Fibroblast of lung (primary cell): ENCODE data around the gene AANAT. TPM values are rescaled to one million over a fixed set of nuclear protein-coding genes. Genes with fewer than 3 reads are reported as not detected.

ENCODE experiments used
- DNase-seq, 2 donors: peaks; one replicate each; pipeline versions ENCODE4 v3.0.0 to v3.0.0-alpha.2; 2010; ENCODE audit warnings: low read depth in 2 of 2
- H2AFZ ChIP-seq: 2 replicates; pipeline ENCODE4 v1.5.1; 2012; ENCODE audit warnings: low read length, control low read depth, inconsistent platforms
- H3K27ac ChIP-seq: 2 replicates; pipeline ENCODE4 v1.5.1; 2011; ENCODE audit warnings: low read length, control low read depth; ENCODE audit not compliant: insufficient read depth
- H3K27me3 ChIP-seq: 2 replicates; pipeline ENCODE4 v1.5.1; 2011; ENCODE audit warnings: mild to moderate bottlenecking, low read length; ENCODE audit not compliant: control insufficient read depth, insufficient read depth
- H3K36me3 ChIP-seq: 2 replicates; pipeline ENCODE4 v1.5.1; 2011; ENCODE audit warnings: low read length; ENCODE audit not compliant: control insufficient read depth, insufficient read depth
- H3K4me1 ChIP-seq: 2 replicates; pipeline ENCODE4 v1.5.1; 2011; ENCODE audit warnings: low read length; ENCODE audit not compliant: control insufficient read depth, insufficient read depth; ENCODE audit errors: extremely low read depth
- H3K4me2 ChIP-seq: 2 replicates; pipeline ENCODE4 v1.5.1; 2011; ENCODE audit warnings: low read length, control low read depth; ENCODE audit not compliant: insufficient read depth; ENCODE audit errors: extremely low read depth
- H3K4me3 ChIP-seq, 4 experiments: fragments of 200-600 bp in 1 of 4; sonication (generic) in 1 of 4; replicated peaks in 1 of 4; 2 replicates each; pipeline ENCODE4 v1.5.1; 2011 to 2016; ENCODE audit warnings: low read length in 4 of 4, low read depth in 3 of 4, mild to moderate bottlenecking in 3 of 4, control low read depth in 2 of 4, inconsistent platforms in 1 of 4, mixed read lengths in 1 of 4; ENCODE audit not compliant: insufficient read depth in 1 of 4; ENCODE audit errors: control extremely low read depth in 1 of 4
- H3K79me2 ChIP-seq: 2 replicates; pipeline ENCODE4 v1.5.1; 2012; ENCODE audit warnings: mild to moderate bottlenecking, low read length, inconsistent platforms; ENCODE audit not compliant: control insufficient read depth, insufficient read depth
- H3K9ac ChIP-seq: 2 replicates; pipeline ENCODE4 v1.5.1; 2011; ENCODE audit warnings: mild to moderate bottlenecking, low read length, control low read depth; ENCODE audit not compliant: insufficient read depth
- H3K9me3 ChIP-seq: 2 replicates; pipeline ENCODE4 v1.5.1; 2012; ENCODE audit warnings: low read depth, low read length; ENCODE audit not compliant: control insufficient read depth, insufficient read depth
- H4K20me1 ChIP-seq: 2 replicates; pipeline ENCODE4 v1.5.1; 2011; ENCODE audit warnings: low read length; ENCODE audit not compliant: control insufficient read depth, insufficient read depth; ENCODE audit errors: extremely low read depth
- EZH2 ChIP-seq: IDR thresholded peaks from 2 replicates; pipeline ENCODE4 v1.5.1; 2012; ENCODE audit warnings: low read length, control low read depth, mild to moderate bottlenecking; ENCODE audit errors: missing control alignments
- polyA plus RNA-seq, 2 donors: library from polyadenylated mRNA; depleted of rRNA in 1 of 2; stranded (reverse) in 1 of 2; unstranded in 1 of 2; fragments of >200 nt; gene quantifications; 2 replicates each; pipeline ENCODE4 v1.2.1, GENCODE V29; 2011 to 2012; ENCODE audit warnings: missing spikeins in 1 of 2
- total RNA-seq: library from RNA; depleted of rRNA; stranded (reverse); fragments of >200 nt; gene quantifications from 2 replicates; pipeline ENCODE4 v1.2.1, GENCODE V29; 2014
- TF ChIP-seq, protein P1 (sequence below), 2 donors: IDR thresholded peaks in 1 of 2; conservative IDR thresholded peaks in 1 of 2; 1 replicate in 1 of 2; 2 replicates in 1 of 2; pipeline ENCODE4 v1.5.1; 2011 to 2012; ENCODE audit warnings: low read length in 2 of 2, control low read depth in 1 of 2, inconsistent platforms in 1 of 2, low read depth in 1 of 2, mild to moderate bottlenecking in 1 of 2

The AANAT gene
- total and polyA plus RNA-seq, 2 donors (not counting 1 experiment from before 2014, with no cell fraction given): not detected

DNA sequence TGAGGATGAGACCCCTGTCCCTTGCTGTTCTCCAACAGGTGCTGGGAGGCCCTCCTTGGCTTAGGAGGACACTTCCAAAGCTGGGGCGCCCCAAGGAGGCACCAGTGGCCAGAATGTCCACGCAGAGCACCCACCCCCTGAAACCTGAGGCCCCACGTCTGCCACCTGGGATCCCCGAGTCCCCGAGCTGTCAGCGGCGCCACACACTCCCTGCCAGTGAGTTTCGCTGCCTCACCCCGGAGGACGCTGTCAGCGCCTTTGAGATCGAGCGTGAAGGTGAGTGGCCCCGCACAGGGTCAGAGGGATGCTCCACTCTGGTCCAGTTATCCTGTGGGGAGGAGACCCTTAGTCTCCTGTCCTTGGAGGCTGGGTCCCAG lies 1.2 kb downstream of the AANAT start:
- Histone ChIP-seq H3K27ac (no peak overlapping the region), H2AFZ (no peak overlapping the region), H3K36me3 (no peaks in the 10 kb centered on the region), H3K9me3 (no peaks in the 10 kb centered on the region), H3K4me3 (no peak overlapping the region), H3K4me1 (no peaks in the 10 kb centered on the region), H3K79me2 (no peaks in the 10 kb centered on the region), H3K9ac (no peak overlapping the region), H3K4me2 (no peak overlapping the region), H3K27me3 (no peaks in the 10 kb centered on the region), H4K20me1 (no peaks in the 10 kb centered on the region)
- TF ChIP-seq EZH2: no peak
- TF ChIP-seq, protein P1, sequence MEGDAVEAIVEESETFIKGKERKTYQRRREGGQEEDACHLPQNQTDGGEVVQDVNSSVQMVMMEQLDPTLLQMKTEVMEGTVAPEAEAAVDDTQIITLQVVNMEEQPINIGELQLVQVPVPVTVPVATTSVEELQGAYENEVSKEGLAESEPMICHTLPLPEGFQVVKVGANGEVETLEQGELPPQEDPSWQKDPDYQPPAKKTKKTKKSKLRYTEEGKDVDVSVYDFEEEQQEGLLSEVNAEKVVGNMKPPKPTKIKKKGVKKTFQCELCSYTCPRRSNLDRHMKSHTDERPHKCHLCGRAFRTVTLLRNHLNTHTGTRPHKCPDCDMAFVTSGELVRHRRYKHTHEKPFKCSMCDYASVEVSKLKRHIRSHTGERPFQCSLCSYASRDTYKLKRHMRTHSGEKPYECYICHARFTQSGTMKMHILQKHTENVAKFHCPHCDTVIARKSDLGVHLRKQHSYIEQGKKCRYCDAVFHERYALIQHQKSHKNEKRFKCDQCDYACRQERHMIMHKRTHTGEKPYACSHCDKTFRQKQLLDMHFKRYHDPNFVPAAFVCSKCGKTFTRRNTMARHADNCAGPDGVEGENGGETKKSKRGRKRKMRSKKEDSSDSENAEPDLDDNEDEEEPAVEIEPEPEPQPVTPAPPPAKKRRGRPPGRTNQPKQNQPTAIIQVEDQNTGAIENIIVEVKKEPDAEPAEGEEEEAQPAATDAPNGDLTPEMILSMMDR (conservative IDR thresholded peaks at IDR 0.05 in 1 of 2, IDR thresholded peaks at IDR 0.05 in 1 of 2; ENCODE audit: low read depth in 1 of 2, low read length in 2 of 2): no peak
- DNase-seq: no peak

DNA sequence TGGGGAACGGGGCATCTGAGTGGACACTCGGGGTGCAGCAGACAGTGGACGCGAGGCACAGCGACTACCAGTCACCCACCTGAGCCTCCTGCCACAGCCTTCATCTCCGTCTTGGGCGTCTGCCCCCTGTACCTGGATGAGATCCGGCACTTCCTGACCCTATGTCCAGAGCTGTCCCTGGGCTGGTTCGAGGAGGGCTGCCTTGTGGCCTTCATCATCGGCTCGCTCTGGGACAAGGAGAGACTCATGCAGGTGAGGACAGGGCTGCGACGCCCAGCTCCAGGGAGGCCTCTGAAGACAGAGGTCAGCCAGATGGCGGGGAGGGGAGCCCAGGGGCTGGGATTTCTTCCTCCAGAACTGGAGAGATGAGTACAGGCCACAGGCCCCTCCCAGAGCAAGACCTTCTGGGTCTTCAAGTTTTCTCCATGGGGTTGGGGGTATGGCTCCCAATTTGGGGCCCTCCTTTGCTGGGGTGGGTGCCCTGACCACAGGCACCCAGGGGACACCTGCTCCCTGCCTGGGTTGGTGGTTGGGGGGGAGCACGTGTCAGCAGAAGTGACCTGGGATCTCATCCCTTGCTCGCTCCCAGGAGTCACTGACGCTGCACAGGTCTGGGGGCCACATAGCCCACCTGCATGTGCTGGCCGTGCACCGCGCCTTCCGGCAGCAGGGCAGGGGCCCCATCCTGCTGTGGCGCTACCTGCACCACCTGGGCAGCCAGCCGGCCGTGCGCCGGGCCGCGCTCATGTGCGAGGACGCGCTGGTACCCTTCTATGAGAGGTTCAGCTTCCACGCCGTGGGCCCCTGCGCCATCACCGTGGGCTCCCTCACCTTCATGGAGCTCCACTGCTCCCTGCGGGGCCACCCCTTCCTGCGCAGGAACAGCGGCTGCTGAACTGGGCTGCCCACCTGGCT lies 1.9 kb downstream of the AANAT start:
- Histone ChIP-seq H3K79me2 (no peaks in the 10 kb centered on the region), H3K4me1 (no peaks in the 10 kb centered on the region), H3K4me3 (no peak overlapping the region), H3K27ac (no peak overlapping the region), H2AFZ (no peak overlapping the region), H4K20me1 (no peaks in the 10 kb centered on the region), H3K4me2 (no peak overlapping the region), H3K9ac (no peak overlapping the region), H3K9me3 (no peaks in the 10 kb centered on the region), H3K36me3 (no peaks in the 10 kb centered on the region), H3K27me3 (no peaks in the 10 kb centered on the region)
- no peak for DNase-seq
- TF ChIP-seq, protein P1 (conservative IDR thresholded peaks at IDR 0.05 in 1 of 2, IDR thresholded peaks at IDR 0.05 in 1 of 2; ENCODE audit: low read depth in 1 of 2, low read length in 2 of 2): no peak
- no peak for TF ChIP-seq EZH2

DNA sequence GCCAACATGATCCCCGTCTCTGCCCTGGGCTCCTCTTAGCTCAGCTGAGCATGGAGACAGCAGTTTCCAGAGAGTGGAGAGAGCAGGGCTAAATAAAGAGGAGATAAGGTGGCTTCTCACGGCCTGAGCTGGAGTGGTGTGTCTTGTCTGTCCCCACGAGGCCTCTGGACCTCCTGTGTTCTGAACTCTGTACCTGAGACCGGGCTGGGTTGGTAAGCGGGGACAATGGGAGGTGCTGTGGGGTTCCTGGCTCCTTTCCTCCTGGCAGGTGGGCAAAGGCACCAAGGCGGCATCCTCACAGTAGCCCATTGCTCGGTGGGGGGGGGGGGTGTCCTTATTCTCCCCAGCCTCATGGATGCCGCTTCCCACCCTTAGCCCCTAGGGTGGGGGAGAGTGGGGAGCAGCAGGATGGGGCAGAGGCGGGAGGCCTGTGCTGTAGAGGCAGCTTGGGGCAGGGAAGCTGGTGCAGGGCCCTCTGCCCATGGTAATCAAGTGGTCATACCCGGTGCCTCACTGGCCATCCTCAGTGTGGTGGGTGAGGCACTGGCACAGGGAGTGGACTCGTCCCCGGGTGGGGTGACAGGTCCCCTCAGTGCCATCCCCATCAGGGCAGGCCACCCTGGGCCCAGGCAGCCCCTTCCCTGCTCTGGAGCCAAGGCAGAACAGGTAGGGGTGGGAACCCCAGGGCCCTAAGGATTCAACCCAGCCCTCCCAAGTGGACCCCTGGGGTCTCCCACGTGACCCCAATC lies 2.8 kb downstream of the AANAT start:
- no peak overlapping the region for H3K4me3 ChIP-seq
- TF ChIP-seq EZH2: no peak
- TF ChIP-seq, protein P1 (conservative IDR thresholded peaks at IDR 0.05 in 1 of 2, IDR thresholded peaks at IDR 0.05 in 1 of 2; ENCODE audit: low read depth in 1 of 2, low read length in 2 of 2): no peak
- no peak overlapping the region for H3K27ac ChIP-seq
- H3K36me3 ChIP-seq: no peaks in the 10 kb centered on the region
- no peaks in the 10 kb centered on the region for H3K4me1 ChIP-seq
- no peaks in the 10 kb centered on the region for H3K27me3 ChIP-seq
- no peak overlapping the region for H3K4me2 ChIP-seq
- DNase-seq: no peak
- no peaks in the 10 kb centered on the region for H3K79me2 ChIP-seq
- H4K20me1 ChIP-seq: no peaks in the 10 kb centered on the region
- no peak overlapping the region for H2AFZ ChIP-seq
- H3K9me3 ChIP-seq: no peaks in the 10 kb centered on the region
- no peak overlapping the region for H3K9ac ChIP-seq
